Measurements from ENCODE around the gene PTPRF.

GRCh38 chr1:43655953-43656352 is 125.3 kb downstream of the PTPRF start:
- TF ChIP-seq POLR2A (IDR thresholded peaks at IDR 0.05; ENCODE audit: low read depth, low read length): no peak
- TF ChIP-seq POLR2AphosphoS5 (IDR thresholded peaks at IDR 0.05; ENCODE audit: low read depth, low read length): no peak
- no peak for TF ChIP-seq TAF1 (IDR thresholded peaks at IDR 0.05; ENCODE audit: borderline replicate concordance, low read depth, low read length)
